BJ (cell line): ENCODE results near the gene RYR1. TPM values are rescaled to one million over a fixed set of nuclear protein-coding genes. Genes with fewer than 3 reads are reported as not detected.
"Not testable (repeated sequence)": the region's sequence is repeated elsewhere in the genome, so short reads cannot be mapped to it uniquely, and the experiment has no call there.

Experiments
- CTCF ChIA-PET: fragments of 350-600 bp; formaldehyde crosslinking; extraction: SDS; loops from one replicate; lab custom pipeline; 2021; ENCODE audit warnings: antibody characterized with exemption, inconsistent platforms; lab: Yijun Ruan, JAX
- POLR2A ChIA-PET: fragments of 300-600 bp; sonication (Branson Sonifier 250); formaldehyde crosslinking; extraction: SDS; loops from one replicate; lab custom pipeline; 2021; ENCODE audit warnings: antibody characterized with exemption; lab: Charles Lee
- DNase-seq: peaks from one replicate; pipeline ENCODE4 v3.0.0-alpha.2; 2011; ENCODE audit warnings: low read depth
- H3K27me3 ChIP-seq: 2 replicates; pipeline ENCODE4 v1.6.0; 2011; ENCODE audit warnings: low read length; ENCODE audit not compliant: control insufficient read depth, insufficient read depth
- H3K36me3 ChIP-seq: 2 replicates; pipeline ENCODE4 v1.5.1; 2011; ENCODE audit warnings: low read length; ENCODE audit not compliant: control insufficient read depth, insufficient read depth
- H3K4me3 ChIP-seq: 2 replicates; pipeline ENCODE4 v1.5.1; 2011; ENCODE audit warnings: low read depth, mild to moderate bottlenecking, control low read depth, low read length
- polyA plus RNA-seq: library from polyadenylated mRNA; depleted of rRNA; stranded (reverse); fragments of >200 nt; gene quantifications from 2 replicates; pipeline ENCODE4 v1.2.3, GENCODE V29; 2011
- TF ChIP-seq, protein P1 (sequence below): IDR thresholded peaks from 2 replicates; pipeline ENCODE4 v1.5.1; 2011; ENCODE audit warnings: low read depth, mild to moderate bottlenecking, control low read depth, inconsistent platforms, low read length, moderate library complexity; ENCODE audit not compliant: insufficient read depth

RYR1 gene
- polyA plus RNA-seq, 1 experiment = 0.04 TPM

DNA sequence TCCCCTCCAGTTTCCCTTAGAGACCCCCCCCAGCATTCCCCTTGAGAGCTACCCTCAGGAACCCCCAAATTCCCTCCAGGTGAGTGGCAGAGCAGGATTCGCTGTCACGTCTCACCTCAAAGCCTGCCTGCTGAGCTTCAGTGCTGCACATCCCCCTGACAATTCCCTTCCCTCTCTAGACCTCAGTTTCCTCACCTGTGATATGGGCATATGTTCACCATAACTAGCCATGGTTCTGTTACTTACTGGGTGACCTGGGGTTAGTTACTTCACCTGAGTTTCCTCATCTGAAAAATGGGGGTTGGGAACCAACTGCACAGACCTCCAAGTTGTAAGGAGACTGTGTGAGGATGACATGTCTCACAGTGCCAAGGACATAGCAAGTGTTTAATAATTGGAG lies 75.5 kb downstream of the RYR1 start:
- no peak overlapping the region for H3K4me3 ChIP-seq
- ChIA-PET CTCF (interaction anchor here (0.7 to 2.2 kb wide), 2 partner anchors 126 to 421 kb away, joined by 4 to 8 read pairs; partner anchors contain the start of genes MRPS12 and SARS2), POLR2A (no interaction called here)
- DNase-seq = no peak
- TF ChIP-seq, protein P1, sequence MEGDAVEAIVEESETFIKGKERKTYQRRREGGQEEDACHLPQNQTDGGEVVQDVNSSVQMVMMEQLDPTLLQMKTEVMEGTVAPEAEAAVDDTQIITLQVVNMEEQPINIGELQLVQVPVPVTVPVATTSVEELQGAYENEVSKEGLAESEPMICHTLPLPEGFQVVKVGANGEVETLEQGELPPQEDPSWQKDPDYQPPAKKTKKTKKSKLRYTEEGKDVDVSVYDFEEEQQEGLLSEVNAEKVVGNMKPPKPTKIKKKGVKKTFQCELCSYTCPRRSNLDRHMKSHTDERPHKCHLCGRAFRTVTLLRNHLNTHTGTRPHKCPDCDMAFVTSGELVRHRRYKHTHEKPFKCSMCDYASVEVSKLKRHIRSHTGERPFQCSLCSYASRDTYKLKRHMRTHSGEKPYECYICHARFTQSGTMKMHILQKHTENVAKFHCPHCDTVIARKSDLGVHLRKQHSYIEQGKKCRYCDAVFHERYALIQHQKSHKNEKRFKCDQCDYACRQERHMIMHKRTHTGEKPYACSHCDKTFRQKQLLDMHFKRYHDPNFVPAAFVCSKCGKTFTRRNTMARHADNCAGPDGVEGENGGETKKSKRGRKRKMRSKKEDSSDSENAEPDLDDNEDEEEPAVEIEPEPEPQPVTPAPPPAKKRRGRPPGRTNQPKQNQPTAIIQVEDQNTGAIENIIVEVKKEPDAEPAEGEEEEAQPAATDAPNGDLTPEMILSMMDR = no peak
- no peaks in the 10 kb centered on the region for H3K27me3 ChIP-seq
- no peaks in the 10 kb centered on the region for H3K36me3 ChIP-seq

- no peak overlapping the region for H3K4me3 ChIP-seq
- no peak for DNase-seq
- H3K36me3 ChIP-seq = no peaks in the 10 kb centered on the region
- H3K27me3 ChIP-seq = no peaks in the 10 kb centered on the region
- ChIA-PET CTCF (no interaction called here), POLR2A (no interaction called here)
- TF ChIP-seq, protein P1 = no peak
Observed at GRCh38 chr19:38511074-38511708, 77.7 kb downstream of the RYR1 start.

GRCh38 chr19:38512277-38512676 lies 78.8 kb downstream of the RYR1 start:
- Histone ChIP-seq H3K27me3 (no peaks in the 10 kb centered on the region), H3K36me3 (no peaks in the 10 kb centered on the region), H3K4me3 (no peak overlapping the region)
- no peak for DNase-seq
- ChIA-PET POLR2A (no interaction called here), CTCF (interaction anchor here (0.6 kb wide), 1 partner anchor 354 kb away, joined by 3 read pairs; no protein-coding TSS in a partner anchor)
- TF ChIP-seq, protein P1 = no peak

- H3K27me3 ChIP-seq, H3K36me3 ChIP-seq, POLR2A ChIA-PET, H3K4me3 ChIP-seq, DNase-seq: not testable (repeated sequence)
- CTCF ChIA-PET = interaction anchor here (1.5 kb wide), 2 partner anchors 12 to 374 kb away, joined by 3 to 4 read pairs; no protein-coding TSS in a partner anchor
Observed at GRCh38 chr19:38513156-38513555, 79.7 kb downstream of the RYR1 start.

GRCh38 chr19:38513762-38514167 lies 80.3 kb downstream of the RYR1 start:
- H3K27me3 ChIP-seq = no peaks in the 10 kb centered on the region
- ChIA-PET CTCF (interaction anchor here (0.7 to 1.5 kb wide), 5 partner anchors 13 to 417 kb away, joined by 3 to 4 read pairs (median 4); partner anchors contain the start of genes MRPS12 and SARS2), POLR2A (interaction anchor here (0.8 kb wide), 1 partner anchor 10 kb away, joined by 4 read pairs; no protein-coding TSS in a partner anchor)
- TF ChIP-seq, protein P1 = no peak
- no peak for DNase-seq
- no peak overlapping the region for H3K4me3 ChIP-seq
- no peaks in the 10 kb centered on the region for H3K36me3 ChIP-seq
